Fibroblast of upper back skin (primary cell): ENCODE measurements around the gene SMYD3.

Source experiments
- DNase-seq: peaks from one replicate; pipeline ENCODE4 v3.0.0-alpha.2; 2013

The SMYD3 gene

GRCh38 chr1:245810181-245810769 is 696.8 kb downstream of the SMYD3 start:
- no peak for DNase-seq

- no peak for DNase-seq
Measured at GRCh38 chr1:245809361-245809760, 697.7 kb downstream of the SMYD3 start.

- DNase-seq: no peak
Measured at GRCh38 chr1:245807954-245808719, 698.9 kb downstream of the SMYD3 start.

- DNase-seq: peak; percentile 31
Measured at GRCh38 chr1:245807306-245807705, 699.8 kb downstream of the SMYD3 start.

GRCh38 chr1:245805532-245805931 is 701.5 kb downstream of the SMYD3 start:
- no peak for DNase-seq

GRCh38 chr1:245804696-245805095 is 702.4 kb downstream of the SMYD3 start:
- no peak for DNase-seq

- no peak for DNase-seq
Measured at GRCh38 chr1:245803666-245804037, 703.4 kb downstream of the SMYD3 start.

GRCh38 chr1:245802941-245803665 is 704.0 kb downstream of the SMYD3 start:
- no peak for DNase-seq

GRCh38 chr1:245800901-245801605 is 706.0 kb downstream of the SMYD3 start:
- no peak for DNase-seq

GRCh38 chr1:245798349-245798711 is 708.7 kb downstream of the SMYD3 start:
- no peak for DNase-seq

GRCh38 chr1:245797592-245798348 is 709.3 kb downstream of the SMYD3 start:
- DNase-seq: peak; percentile 77

GRCh38 chr1:245791410-245792312 is 715.4 kb downstream of the SMYD3 start:
- no peak for DNase-seq

GRCh38 chr1:245790441-245790840 is 716.6 kb downstream of the SMYD3 start:
- DNase-seq: peak; percentile 86

- no peak for DNase-seq
Measured at GRCh38 chr1:245788886-245789285, 718.2 kb downstream of the SMYD3 start.

- DNase-seq: peak; percentile 98
Measured at GRCh38 chr1:245788269-245788668, 718.8 kb downstream of the SMYD3 start.

GRCh38 chr1:245786948-245787347 is 720.1 kb downstream of the SMYD3 start:
- DNase-seq: no peak

- DNase-seq: peak; percentile 62
Measured at GRCh38 chr1:245779797-245780755, 727.0 kb downstream of the SMYD3 start.

GRCh38 chr1:245777752-245778151 is 729.3 kb downstream of the SMYD3 start:
- DNase-seq: no peak

GRCh38 chr1:245776694-245777332 is 730.3 kb downstream of the SMYD3 start:
- no peak for DNase-seq

GRCh38 chr1:245776139-245776538 is 730.9 kb downstream of the SMYD3 start:
- DNase-seq: no peak
